ENCODE measurements around the gene C10orf88.

DNA sequence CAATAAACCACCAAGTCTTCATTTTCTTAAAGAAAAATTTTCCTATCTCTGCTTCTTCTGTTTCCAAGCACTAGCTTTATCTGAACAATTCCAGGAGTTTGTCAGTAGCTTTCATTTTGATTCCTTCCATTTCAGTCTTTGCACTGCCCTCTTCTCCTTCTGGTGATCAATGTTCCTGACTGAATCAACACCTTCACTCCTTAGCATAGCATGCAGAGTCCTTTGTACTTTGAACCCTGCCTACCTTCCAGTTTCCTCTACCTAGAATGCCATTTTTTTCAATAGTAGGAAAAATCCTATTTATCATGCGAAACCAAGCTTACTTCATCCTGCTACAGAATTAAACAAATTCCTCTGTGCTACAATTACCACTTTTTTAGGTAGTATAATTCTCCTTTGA, 1.9 kb upstream of the C10orf88 start:
- TF ChIP-seq CTCF (IDR thresholded peaks at IDR 0.05; ENCODE audit: low read depth, low read length) (no peak), EZH2phosphoT487 (IDR thresholded peaks at IDR 0.05; ENCODE audit: low read depth) (no peak)

All from OCI-LY3 (cell line).